ENCODE data around the gene RNF34. TPM values are rescaled to one million over a fixed set of nuclear protein-coding genes. Genes with fewer than 3 reads are reported as not detected.

Gene RNF34
- total and polyA plus RNA-seq, 2 of the 8 experiments (the other 6 are each of a cell fraction or from before 2014, with no cell fraction given) = 37.9 to 57.6 TPM

GRCh38 chr12:121391619-121392324, 8.1 kb upstream of the RNF34 start:
- Histone ChIP-seq H3K9ac (replicated peaks in 1 of 4; ENCODE audit: extremely low read depth in 1 of 4, low read depth in 3 of 4, low read length in 3 of 4) (no peak overlapping the region), H3K23ac (ENCODE audit: insufficient read length) (no peak overlapping the region), H3K4ac (replicated peaks; ENCODE audit: insufficient read length, low read depth, low read length) (no peak overlapping the region), H2BK12ac (ENCODE audit: low read depth, low read length) (no peak overlapping the region), H4K91ac (replicated peaks; ENCODE audit: insufficient read length, low read length) (no peak overlapping the region), H3K27ac (ENCODE audit: low read depth, low read length) (no peak overlapping the region), H3K79me2 (ENCODE audit: control insufficient read depth in 1 of 2, insufficient read depth in 2 of 2, low read length in 2 of 2) (no peaks in the 10 kb centered on the region), H4K8ac (ENCODE audit: extremely low read depth, insufficient read depth, low read length) (no peak overlapping the region), H4K5ac (ENCODE audit: insufficient read length, low read depth, low read length) (no peak overlapping the region), H2BK15ac (ENCODE audit: low read length) (no peak overlapping the region), H3K14ac (ENCODE audit: insufficient read length) (no peak overlapping the region), H2AFZ (ENCODE audit: low read length) (peak overlapping the region; percentile 76), H2BK20ac (ENCODE audit: low read length) (no peak overlapping the region), H3K36me3 (ENCODE audit: control insufficient read depth in 2 of 4, insufficient read depth in 4 of 4, low read length in 3 of 4) (no peaks in the 10 kb centered on the region), H3K4me3 (ENCODE audit: extremely low read depth in 1 of 4, insufficient read depth in 2 of 4, low read depth in 3 of 4, low read length in 4 of 4) (no peak overlapping the region), H3K4me2 (ENCODE audit: insufficient read depth in 1 of 2, low read depth in 2 of 2, low read length in 2 of 2) (no peak overlapping the region), H3K56ac (replicated peaks; ENCODE audit: insufficient read length, low read depth, low read length) (no peak overlapping the region), H3K79me1 (ENCODE audit: low read depth, low read length) (no peaks in the 10 kb centered on the region), H3K18ac (ENCODE audit: extremely low read depth, low read length) (no peak overlapping the region), H3K23me2 (ENCODE audit: low read depth, low read length) (no peaks in the 10 kb centered on the region), H3K9me3 (ENCODE audit: insufficient read depth in 2 of 2, low read depth in 1 of 2, low read length in 1 of 2) (no peaks in the 10 kb centered on the region), H4K20me1 (replicated peaks in 1 of 2; ENCODE audit: control insufficient read depth in 1 of 2, insufficient read depth in 2 of 2, low read length in 2 of 2) (no peaks in the 10 kb centered on the region), H2BK120ac (replicated peaks; ENCODE audit: low read depth, low read length) (no peak overlapping the region), H2BK5ac (ENCODE audit: low read depth, low read length) (no peak overlapping the region), H3K27me3 (replicated peaks in 1 of 4; ENCODE audit: control insufficient read depth in 3 of 4, extremely low read depth in 1 of 4, insufficient read depth in 3 of 4, low read length in 3 of 4) (no peaks in the 10 kb centered on the region), H2AK5ac (ENCODE audit: low read depth, low read length) (no peak overlapping the region), H3K4me1 (replicated peaks in 1 of 4; ENCODE audit: control insufficient read depth in 3 of 4, insufficient read depth in 4 of 4, low read length in 3 of 4) (no peaks in the 10 kb centered on the region)
- ChIA-PET CTCF (ENCODE audit: partially characterized antibody) (no interaction called here), POLR2A (ENCODE audit: partially characterized antibody) (no interaction called here)
- DNase-seq (ENCODE audit: low read depth in 1 of 2, low spot score in 2 of 2) (no peak), FAIRE-seq (no peak)
- WGBS, 2 experiments (ENCODE audit: extremely low coverage in 1 of 2, insufficient coverage in 1 of 2, insufficient read length in 1 of 2, insufficient replicate concordance in 2 of 2, low coverage in 1 of 2, low lambda C conversion rate in 2 of 2, missing lambda C conversion rate in 1 of 2) = 88% methylated on average over 10 of the region's 10 CpGs; no CpG with 5 or more reads in 1 of the 2 experiments
- TF ChIP-seq SRF (IDR thresholded peaks at IDR 0.05; ENCODE audit: low read depth, low read length) (no peak), POLR2AphosphoS5 (IDR thresholded peaks at IDR 0.05; ENCODE audit: low read depth, low read length) (no peak), TAF7 (optimal IDR thresholded peaks at IDR 0.05; ENCODE audit: borderline replicate concordance, low read depth, low read length) (no peak), PHF8 (conservative IDR thresholded peaks at IDR 0.05; ENCODE audit: low read depth, low read length) (no peak), JUN (IDR thresholded peaks at IDR 0.05; ENCODE audit: low read depth, low read length) (no peak), CTCF (IDR thresholded peaks at IDR 0.05; ENCODE audit: control extremely low read depth in 1 of 3, insufficient read depth in 1 of 3, low read depth in 1 of 3, low read length in 3 of 3) (no peak), CTBP2 (IDR thresholded peaks at IDR 0.05; ENCODE audit: borderline replicate concordance, insufficient read depth, insufficient read length, low read length) (no peak), RAD21 (IDR thresholded peaks at IDR 0.05 in 1 of 2, conservative IDR thresholded peaks at IDR 0.05 in 1 of 2; ENCODE audit: low read depth in 2 of 2, low read length in 2 of 2) (no peak), MAX (IDR thresholded peaks at IDR 0.05) (no peak)
